HG03442 (cell line): Measurements from ENCODE around the gene OST4.
"Not testable (repeated sequence)": the region's sequence is repeated elsewhere in the genome, so short reads cannot be mapped to it uniquely, and the experiment has no call there.

Experiments used
- ATAC-seq: cut with Tn5 transposase; IDR thresholded peaks from one replicate; pipeline ENCODE4 v1.9.1; 2021; ENCODE audit warnings: mild to moderate bottlenecking, moderate library complexity; ENCODE audit not compliant: unreplicated experiment

Gene OST4

DNA sequence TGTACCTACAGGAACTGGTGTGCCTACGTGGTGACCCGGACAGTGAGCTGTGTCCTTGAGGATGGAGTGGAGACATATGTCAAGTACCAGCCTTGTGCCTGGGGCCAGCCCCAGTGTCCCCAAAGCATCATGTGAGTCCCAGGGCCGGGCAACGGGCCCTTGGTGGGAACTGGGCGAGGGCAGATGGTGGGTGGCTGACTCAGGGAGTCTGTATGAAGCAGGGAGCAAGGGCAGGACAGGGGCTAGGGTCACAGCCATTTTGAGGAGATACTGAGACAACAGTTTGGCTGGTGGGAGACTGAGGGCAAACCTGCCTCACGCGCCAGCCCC lies 8.7 kb upstream of the OST4 start:
- ATAC-seq: no peak

DNA sequence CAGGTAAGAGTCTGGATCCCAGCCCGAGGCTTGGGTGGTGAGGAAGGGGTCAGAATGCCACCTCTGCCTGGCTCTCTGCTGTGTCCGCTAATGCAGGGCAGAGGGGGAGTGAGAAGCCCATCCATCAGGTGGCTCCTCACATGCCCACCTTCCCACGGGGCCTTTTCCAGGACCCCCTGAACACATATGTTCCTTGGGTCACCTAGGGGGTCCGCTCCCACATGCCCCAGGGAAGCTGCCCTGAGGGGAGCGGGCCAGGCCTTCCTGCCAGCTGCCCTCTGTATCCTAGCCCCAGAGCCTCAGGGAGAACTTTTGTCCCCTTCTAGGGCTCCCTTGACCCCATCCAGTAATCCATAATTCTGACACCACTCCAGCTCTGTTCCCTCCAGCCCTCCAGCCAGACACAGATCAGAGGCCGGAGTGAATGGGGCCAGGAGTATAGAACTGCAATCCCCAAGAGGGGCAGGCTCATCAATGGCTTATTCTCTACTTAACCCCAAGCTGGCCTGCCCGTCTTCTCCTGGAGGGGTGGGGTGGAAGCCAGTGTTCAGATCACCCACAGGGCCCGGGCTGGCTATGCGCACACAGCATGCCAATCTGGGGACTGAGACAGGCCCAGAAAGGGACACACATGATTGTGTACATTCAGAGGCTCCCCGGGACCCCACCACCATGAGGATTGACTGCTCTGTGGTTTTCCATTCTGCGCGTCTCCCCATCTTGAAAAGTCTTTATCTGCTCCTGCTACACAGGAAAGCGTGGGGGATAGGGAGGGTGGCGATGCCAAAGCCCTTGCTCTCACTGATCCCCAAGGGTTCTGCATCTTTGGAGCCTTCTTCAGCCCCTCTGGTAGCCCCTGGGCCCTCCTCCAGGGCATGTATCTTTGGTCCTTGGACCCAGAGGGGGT lies 8.0 kb upstream of the OST4 start:
- ATAC-seq: no peak

DNA sequence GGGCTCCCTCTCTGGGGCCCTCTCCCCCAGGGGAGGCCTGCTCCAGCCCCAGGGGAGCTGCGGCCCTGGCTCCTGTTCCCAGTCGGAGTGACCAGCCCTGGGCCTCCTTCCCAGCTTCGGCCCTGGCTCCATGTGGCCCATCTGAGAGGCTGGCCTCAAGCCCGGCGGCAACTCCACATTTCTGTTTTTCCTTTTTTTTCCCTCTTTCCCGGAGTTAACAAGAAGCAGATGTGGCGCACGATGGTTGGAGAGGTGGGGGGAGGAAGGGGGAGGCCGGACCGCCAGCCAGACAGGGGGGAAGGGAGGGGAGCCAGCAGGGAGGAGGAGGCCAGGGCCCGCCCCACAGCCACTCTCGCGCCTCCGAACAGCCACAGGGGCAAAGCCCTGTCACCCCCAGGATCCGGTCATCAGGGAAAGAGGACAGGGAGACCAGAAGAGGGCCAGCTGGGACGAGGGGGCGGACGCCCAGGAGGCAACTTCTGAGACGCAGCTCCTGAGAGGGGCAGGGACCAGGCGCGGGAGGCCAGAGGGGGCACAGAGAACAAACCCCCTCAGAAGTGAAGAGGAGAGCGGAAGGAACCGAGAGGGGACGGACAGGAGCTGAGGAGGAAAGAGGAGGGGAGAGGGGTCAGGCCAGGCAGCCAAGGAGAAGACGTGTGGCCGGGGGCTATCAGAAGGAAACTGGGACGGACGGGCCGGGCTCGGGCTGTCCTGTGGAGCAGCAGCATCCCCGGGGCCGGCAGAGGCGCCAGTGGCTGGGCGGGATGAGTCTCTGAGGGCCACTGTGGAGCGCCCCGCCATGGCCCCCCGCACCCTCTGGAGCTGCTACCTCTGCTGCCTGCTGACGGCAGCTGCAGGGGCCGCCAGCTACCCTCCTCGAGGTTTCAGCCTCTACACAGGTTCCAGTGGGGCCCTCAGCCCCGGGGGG lies 7.1 kb upstream of the OST4 start, which contains the start of gene EMILIN1:
EMILIN1 (plus strand) TSS at position 349 of the 928 bp plus-strand sequence; CDS start at position 800, 451 bp downstream.
- no peak for ATAC-seq

DNA sequence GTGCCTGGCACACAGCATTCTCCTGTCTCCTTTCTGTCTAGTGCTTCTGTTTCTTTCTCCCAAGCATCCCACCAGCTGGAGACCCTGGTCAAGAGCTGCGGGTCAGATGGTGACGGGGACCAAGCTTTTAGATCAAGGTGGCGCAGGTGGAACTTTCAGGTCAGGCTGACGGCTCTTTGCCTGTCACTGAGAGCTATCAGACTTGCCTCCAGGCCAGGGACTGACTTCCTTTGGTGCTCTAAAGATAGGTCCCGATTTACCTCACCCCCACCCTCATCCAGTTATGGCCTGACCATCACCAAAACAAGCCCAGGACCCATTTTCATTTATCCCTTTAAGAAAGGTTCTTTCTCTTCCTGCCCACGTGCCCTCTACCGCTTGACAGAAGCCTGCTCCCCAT lies 5.8 kb upstream of the OST4 start:
- no peak for ATAC-seq

DNA sequence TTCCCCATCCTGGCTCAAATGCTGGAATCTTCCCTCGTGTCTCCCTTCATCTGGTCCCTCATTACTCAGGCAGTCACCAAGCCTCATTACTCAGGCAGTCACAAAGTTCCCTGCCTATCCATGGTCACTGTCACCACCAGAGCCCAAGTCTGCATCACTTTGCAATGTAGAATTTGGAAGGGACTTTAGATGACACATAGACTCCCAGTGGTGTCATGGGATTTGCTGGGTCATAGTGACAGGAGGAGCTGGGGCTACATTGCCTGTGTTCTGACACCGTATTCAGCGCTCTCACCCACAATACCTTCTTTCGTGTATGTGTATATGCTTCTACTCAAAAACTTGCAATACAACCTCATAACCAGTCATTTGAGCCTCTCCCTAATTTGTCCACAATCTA lies 4.9 kb upstream of the OST4 start:
- no peak for ATAC-seq

DNA sequence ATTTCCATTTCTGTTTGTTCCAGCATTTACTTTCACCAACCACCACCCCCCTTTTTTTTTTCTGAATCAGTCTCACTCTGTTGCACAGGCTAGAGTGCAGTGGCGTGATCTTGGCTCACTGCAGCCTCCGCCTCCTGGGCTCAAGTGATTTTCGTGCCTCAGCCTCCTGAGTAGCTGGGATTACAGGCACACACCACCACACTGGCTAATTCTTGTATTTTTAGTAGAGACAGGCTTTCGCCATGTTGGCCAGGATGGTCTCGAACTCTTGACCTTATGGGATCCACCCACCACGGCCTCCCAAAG lies 4.1 kb upstream of the OST4 start:
- ATAC-seq: not testable (repeated sequence)

DNA sequence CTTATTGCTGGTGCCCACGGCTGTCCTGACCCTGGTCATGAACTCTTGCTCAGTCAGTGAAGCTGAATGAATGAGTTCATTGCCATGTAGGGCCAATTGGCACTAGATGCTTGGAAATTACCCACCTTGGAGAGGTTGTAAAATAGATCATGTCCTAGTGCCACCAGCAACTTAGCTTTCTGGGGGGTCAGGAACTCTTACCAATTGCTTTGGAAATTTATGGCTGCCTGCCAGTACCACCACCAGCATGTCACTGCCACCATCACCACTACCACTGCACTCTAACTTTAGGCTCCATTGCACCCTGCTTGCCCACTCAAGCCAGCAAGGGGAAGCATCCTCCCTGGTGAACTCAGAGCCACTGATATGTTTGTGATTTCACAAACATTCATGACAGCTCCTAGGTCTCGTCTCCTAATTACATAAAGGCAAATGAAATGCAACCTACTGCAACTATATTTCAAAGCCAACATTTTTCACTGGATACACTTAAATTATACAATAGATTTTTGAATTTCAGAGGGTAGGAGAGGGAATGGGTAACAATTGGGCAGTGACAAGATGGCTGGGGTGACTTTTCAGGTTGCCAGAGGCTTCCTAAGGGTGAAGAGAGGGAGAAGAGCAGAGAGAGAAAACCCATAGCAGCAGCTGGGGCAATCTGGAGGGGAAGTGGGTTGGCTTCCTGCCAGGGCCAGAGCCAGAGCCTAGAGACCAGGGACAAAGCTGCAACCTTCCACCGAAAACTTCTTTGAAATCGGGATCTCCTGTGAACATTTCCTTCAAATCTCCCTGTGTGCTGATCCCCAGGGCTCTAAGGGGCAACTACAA lies 3.5 kb upstream of the OST4 start:
- no peak for ATAC-seq

DNA sequence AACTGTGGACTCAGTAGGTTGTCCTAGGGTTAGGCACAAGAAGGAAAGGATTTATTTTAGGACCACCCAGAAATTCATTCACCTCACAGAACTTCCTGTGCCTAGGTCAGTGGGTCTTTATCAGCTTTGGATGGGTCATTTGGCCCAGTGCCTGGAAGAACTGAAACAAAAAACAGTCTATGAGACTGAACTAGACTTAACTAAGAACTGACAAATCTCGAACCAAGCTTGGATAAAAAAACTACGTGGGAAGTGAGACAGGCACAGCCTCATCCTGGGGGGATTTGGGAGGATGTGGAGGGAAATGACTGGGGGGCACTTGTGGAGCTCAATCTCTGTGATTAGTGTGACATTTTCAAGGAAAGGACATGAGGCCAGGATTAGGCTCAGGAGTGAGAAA lies 2.3 kb upstream of the OST4 start:
- ATAC-seq: no peak

DNA sequence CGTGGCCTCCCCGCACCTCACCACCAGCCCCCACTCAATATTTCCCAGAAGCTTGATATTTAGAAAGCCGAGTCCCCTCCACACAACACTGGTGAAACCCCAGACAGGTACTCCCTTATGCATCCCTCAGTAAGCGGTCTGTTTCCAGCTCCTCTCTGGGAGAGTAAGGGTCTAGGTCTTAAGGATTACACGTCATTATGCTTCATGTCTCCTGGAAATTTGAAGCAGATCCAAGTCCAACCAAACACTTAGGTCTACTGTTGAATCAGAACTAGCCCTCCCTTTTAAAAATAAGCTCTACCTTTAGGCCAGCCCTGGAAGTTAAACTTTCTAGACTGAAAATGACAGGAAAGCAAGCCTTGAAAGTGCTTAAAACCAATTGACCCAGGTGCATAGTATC lies 1.5 kb upstream of the OST4 start:
- ATAC-seq: no peak

DNA sequence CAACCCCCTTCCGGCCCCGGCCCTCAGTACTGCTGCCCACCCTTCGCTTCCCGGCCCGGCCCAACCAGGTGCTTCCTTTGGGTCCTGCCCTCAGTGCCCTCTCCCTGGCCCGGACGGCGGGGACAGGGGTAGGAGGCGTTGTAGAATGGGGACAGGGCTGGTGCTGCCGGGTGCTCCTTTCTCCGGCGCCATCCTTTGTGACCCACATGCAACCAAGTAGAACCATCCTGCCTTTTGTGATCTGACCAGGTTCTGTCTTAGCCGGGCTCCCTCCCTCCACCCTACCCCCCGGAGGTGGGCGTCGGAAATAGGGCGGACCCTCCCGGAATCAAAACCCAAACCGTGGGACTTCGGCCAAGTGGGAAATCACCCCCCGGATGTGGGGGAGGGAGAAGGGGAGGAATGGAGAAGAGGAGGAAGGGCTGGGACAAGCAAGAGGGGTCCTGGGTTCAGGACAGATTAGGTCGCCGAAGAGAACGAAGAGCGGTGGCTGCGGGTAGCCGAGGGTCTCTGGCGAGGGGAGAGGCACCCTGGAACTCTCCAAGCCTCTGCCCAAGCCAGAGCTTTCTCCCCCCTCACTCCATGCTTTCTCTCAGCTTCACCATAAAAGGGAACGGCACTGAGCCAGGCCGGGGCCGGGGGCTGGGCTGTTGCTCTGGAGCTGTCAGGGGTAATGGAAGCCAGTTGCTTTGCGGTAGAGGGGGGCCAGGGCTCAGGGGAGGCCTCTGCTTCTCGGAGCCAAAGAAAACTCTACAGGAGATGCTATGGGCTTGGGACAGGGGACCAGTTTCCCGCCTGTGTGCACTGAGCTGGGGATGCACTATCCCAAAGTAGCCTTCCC lies 756 bp upstream of the OST4 start:
- no peak for ATAC-seq

DNA sequence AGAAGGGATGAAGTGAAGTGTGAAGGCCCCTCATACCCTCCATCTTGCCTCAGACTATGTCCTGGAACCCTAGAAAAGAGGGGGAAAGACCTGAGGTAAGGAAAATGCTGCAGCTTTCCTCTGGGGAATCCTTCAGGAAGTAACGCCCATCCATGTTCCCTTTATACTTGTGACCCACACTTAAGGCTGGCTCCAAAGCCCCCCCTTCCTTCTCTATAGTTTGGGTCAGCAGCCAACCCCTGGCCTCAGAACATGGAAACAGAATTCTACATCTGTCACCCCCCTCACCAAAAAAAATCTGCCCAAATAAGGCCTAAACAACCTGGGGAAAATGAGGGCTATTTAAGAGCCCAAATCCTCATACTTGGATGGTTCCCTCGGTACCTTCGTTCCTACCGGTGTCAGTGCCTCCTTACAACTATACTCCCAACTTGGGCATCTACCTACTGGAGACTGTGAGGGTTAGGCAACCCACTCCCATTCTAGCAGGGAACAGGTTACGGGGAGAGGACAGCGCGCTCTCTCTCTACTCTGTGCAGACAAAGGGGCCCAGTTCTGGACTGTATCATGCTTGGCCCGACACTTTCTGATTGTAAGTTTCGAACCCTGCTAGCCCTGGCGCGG lies 689 bp downstream of the OST4 start:
- no peak for ATAC-seq

DNA sequence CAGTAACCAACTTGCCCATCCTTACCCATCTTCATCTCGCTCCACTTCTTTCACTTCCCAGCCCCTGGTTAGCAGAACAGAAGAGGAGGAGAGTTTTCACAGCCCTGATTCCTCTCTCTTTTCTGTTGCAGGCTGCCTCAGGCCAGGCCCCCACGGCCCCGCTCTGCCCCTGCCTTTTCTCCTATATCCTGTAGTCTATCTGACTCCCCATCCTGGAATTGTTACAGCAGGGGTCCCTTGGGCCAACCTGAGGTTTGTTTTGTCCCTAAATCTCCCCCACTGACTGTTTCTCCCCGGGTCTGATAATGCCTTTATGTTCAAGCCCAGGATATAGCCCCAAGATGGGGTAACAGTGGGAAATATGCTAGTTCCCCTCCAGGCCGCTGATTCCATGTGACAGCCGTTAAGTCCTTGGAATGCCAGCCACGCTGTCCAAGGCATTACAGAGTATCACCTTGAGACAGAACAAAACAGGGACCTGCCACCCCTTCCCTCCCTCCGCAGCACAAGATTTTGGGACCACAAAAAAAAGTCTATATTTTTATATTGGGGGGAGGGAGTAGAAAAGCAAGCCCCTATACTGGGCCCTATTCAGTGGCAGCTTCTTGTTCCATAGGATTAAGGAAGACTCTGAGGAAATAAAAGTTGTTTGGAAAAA lies 1.4 kb downstream of the OST4 start:
- ATAC-seq: no peak

DNA sequence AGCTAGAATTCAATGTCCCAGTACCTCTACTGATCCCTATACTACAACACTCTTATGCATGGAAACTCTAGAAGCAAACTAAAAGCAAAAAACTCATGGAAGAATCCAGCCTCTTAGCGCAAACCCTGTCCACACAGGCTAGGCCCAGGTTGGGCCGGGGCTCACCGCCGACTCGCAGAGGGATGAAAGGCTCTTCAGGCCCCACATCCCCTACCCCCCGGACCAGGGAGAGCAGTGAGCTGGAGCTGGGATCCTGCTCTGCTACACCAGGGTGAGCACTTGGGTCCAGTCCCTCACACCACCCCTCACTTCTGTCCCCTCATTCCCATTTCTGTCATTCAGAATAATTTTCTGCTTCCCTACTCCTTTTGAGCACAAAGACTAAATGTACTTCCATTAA lies 2.0 kb downstream of the OST4 start:
- no peak for ATAC-seq

DNA sequence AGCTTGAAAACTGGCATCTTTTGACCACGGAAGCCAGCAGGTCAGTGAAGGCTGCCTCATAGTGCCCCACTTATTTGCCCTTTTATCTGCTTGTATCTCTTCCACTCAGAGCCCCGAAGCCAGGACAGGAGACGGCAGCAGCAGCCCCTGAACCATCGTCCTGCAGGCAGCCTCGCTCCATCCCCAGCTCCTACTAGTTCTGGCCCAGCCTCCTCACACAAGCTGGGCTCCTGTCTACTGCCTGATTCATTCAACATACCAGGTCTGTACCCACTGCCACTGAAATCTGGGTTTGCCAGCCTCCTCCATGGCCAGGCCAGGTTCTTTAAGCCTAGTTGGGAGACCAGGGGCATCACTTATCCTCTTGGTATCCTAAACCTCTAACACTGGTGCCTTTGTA lies 4.1 kb downstream of the OST4 start:
- ATAC-seq: no peak

DNA sequence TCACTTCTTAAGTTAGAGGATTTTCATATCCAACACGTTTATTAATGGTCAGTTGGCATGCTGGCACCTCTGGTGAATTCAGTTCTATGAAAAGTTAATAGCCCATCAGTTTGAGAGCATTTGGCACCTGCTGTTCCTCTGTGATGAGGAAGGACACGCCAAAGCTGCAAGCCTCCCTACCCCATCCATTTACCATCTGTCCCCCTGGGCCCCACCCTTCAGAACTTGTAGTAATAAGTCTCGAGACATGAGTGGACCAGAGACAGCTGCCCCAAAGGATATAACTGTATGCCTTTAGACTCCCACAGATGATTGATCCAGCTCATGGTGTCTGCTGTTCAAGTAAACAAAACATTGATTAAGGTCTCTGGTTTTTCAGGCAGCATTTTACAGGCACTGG lies 6.3 kb downstream of the OST4 start:
- no peak for ATAC-seq

DNA sequence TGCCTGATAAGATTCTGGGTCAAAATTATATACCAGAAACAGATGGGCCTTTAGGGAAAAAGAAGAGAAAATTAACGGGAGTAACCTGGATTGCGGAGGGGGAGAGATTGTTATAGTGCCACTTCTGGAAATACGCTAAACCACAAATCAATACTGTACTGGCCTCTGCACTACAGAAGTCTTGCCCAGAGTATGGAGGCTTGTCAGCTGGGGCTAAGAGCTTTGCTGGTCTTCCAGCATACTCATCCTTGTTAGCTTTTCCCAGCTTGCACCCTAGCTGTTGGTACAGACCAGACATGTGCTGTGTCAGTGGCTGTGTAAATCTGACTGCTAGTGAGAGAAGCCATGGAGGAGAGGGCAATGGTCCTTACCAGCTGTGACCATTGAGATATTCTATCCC lies 11.1 kb downstream of the OST4 start:
- ATAC-seq: no peak

DNA sequence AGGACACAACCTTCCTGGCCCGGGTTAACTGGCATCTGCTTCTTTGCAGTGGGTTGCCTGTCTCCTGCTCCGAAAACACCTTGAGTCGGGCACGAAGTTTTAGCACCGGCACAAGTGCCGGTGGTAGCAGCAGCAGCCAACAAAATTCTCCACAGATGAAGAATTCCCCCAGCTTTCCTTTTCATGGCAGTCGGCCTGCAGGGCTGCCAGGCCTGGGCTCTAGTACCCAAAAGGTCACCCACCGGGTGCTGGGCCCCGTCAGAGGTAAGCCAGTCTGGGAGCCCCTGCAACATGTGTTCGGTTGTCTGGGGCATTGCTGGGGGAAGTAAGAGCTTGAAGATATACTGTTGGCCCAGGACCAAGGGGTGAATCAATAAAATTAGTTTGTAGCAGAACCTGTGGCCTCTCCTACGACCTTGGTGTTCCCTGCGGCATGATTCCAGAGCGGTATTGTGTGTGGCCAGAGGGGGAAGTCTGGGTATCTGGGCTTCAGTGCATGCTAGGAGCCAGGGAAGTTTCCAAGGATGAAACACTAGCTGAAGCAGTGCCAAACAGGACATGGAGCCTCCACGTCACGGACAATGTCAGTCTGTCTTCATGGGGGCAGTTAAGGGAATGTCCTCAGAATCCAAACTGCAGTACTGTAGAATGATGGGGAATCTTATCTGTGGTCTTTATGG lies 12.2 kb downstream of the OST4 start:
- ATAC-seq: no peak

DNA sequence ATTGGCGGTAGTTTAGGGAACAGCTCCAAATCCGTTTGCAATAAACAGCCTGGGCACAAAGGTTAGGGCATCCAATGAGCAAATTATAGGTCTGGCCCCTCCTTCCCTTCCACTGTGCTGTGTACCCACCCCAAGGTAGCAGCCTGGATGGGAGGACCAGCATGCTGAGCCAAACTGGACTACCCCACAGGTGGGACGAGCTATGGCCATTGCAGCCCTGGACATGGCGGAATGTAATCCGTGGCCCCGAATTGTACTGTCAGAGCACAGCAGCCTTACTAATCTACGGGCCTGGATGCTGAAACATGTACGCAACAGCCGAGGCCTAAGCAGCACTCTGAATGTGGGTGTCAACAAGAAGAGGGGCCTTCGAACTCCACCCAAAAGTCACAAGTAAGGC lies 13.2 kb downstream of the OST4 start:
- ATAC-seq: no peak

DNA sequence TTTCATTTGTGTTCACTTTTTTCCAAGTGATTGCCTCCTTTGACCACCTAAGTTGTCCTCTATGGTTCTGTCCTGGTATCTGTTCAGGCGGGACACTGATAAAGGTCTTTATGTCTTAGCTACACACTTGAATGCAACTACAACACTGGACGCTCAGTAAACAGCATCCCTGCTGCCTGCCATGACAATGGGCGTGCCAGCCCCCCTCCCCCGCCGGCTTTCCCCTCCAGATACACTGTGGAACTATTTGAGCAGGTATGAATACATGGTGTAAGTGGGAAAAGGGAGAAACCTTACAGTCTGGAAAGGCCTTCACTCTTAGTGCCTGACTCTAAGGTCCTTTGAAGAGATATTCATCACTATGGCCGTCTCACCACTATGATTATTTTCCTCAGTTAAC lies 14.3 kb downstream of the OST4 start:
- no peak for ATAC-seq
